ENCODE measurements around the gene ZNF529.

ZNF529 gene

DNA sequence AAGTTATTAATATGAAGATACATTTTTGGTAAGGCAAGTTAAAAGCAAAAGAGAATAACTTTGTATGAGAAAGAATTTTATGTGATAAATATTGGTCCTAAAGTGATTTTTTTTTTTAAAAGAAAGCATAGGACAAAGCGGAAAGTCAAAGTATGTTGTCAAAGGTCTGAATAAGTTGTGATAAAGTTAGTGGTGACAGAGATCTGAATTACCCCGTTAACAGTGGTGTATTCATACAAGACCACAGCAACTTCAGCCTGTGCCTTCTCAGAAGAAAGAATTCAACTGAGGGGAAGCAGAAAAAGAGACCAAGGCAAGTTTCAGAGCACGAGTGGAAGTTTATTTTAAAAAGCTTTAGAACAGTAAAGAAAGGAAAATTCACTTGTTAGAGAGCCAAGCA, 64.8 kb downstream of the ZNF529 start:
- Histone ChIP-seq H3K36me3 (ENCODE audit: insufficient read depth, low read length) (peaks cover 30% of the 10 kb centered on the region), H3K9me3 (ENCODE audit: insufficient read depth, low read depth, low read length) (peaks cover 73% of the 10 kb centered on the region)
- WGBS: 96% methylated on average over 3 of the region's 3 CpGs

DNA sequence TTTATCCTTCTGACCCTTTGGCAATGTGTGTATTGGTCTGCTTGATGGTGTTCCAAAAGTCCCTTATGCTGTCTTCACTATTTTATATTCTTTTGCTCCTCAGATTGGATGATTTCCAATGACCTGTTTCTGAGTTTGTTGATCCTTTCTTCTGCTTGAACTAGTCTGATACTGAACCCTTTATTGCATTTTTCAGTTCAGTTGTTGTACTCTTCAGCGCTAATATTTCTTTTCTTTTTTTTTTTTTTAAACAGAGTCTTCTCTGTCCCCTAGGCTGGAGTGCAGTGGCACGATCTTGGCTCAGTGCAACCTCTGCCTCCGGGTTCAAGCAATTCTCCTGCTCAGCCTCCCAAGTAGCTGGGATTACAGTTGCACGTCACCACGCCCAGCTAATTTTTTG, 71.1 kb downstream of the ZNF529 start:
- Histone ChIP-seq H3K27ac (ENCODE audit: low read depth, low read length) (no peak overlapping the region), H3K36me3 (ENCODE audit: insufficient read depth, low read length) (no peaks in the 10 kb centered on the region), H3K4me1 (ENCODE audit: insufficient read depth, low read length) (no peaks in the 10 kb centered on the region), H3K4me3 (ENCODE audit: low read length) (no peak overlapping the region), H3K9me3 (ENCODE audit: insufficient read depth, low read depth, low read length) (peaks cover 30% of the 10 kb centered on the region; the same call in 1 of the 2 replicates), H3K9ac (ENCODE audit: low read depth, low read length) (no peak overlapping the region), H3K27me3 (ENCODE audit: insufficient read depth, low read length) (no peaks in the 10 kb centered on the region)
- WGBS: 91% methylated on average over 5 of the region's 5 CpGs

More for the DNA sequence above, 64.8 kb downstream of the ZNF529 start:
- Histone ChIP-seq H3K27ac (ENCODE audit: low read depth, low read length) (no peak overlapping the region), H3K27me3 (ENCODE audit: insufficient read depth, low read length) (no peaks in the 10 kb centered on the region), H3K4me1 (ENCODE audit: insufficient read depth, low read length) (no peaks in the 10 kb centered on the region), H3K9ac (ENCODE audit: low read depth, low read length) (no peak overlapping the region), H3K4me3 (ENCODE audit: low read length) (no peak overlapping the region)

- H3K4me1 ChIP-seq (ENCODE audit: insufficient read depth, low read length): no peaks in the 10 kb centered on the region
- no peaks in the 10 kb centered on the region for H3K27me3 ChIP-seq (ENCODE audit: insufficient read depth, low read length)
- no peak overlapping the region for H3K9ac ChIP-seq (ENCODE audit: low read depth, low read length)
- H3K27ac ChIP-seq (ENCODE audit: low read depth, low read length): no peak overlapping the region
- H3K36me3 ChIP-seq (ENCODE audit: insufficient read depth, low read length): no peaks in the 10 kb centered on the region
- 91% methylated on average over 17 of the region's 17 CpGs for WGBS
- H3K9me3 ChIP-seq (ENCODE audit: insufficient read depth, low read depth, low read length): peaks cover 15% of the 10 kb centered on the region
- H3K4me3 ChIP-seq (ENCODE audit: low read length): no peak overlapping the region
Observed at GRCh38 chr19:36497001-36497400, 76.1 kb downstream of the ZNF529 start.

Measured in HUES64 (cell line).